Endometrial microvascular endothelial cells (primary cell): ENCODE data around the gene GPS1. TPM values are rescaled to one million over a fixed set of nuclear protein-coding genes. Genes with fewer than 3 reads are reported as not detected.

Source experiments
- in situ Hi-C: cut with HindIII; loops from 2 replicates; pipeline ENCODE4 v1.10.0; 2017; ENCODE audit warnings: low sequenced_read_pairs, low pct_unique_long_range_greater_than_20kb; ENCODE audit errors: inconsistent ontology term
- total RNA-seq: library from RNA; depleted of rRNA; stranded (reverse); fragments of >200 nt; gene quantifications from one replicate; pipeline ENCODE4 v1.2.3, GENCODE V29; 2015; ENCODE audit errors: inconsistent ontology term

The GPS1 gene
- total RNA-seq, 1 donor from 2014 or later, result 140 TPM

- in situ Hi-C loops, result no loop called here
Measured at GRCh38 chr17:82013341-82013740, 38.4 kb upstream of the GPS1 start.

- in situ Hi-C loops, result no loop called here
Measured at GRCh38 chr17:82013772-82014321, 37.9 kb upstream of the GPS1 start.

- in situ Hi-C loops, result no loop called here
Measured at GRCh38 chr17:82014432-82014831, 37.3 kb upstream of the GPS1 start.

- in situ Hi-C loops, result no loop called here
Measured at GRCh38 chr17:82014971-82015310, 36.8 kb upstream of the GPS1 start.

- in situ Hi-C loops, result no loop called here
Measured at GRCh38 chr17:82015311-82015971, 36.3 kb upstream of the GPS1 start.

- in situ Hi-C loops, result no loop called here
Measured at GRCh38 chr17:82016061-82016874, 35.4 kb upstream of the GPS1 start.

- in situ Hi-C loops, result no loop called here
Measured at GRCh38 chr17:82016875-82017459, 34.7 kb upstream of the GPS1 start.

- in situ Hi-C loops, result no loop called here
Measured at GRCh38 chr17:82017612-82018151, 34.0 kb upstream of the GPS1 start.

GRCh38 chr17:82018152-82018988, 33.3 kb upstream of the GPS1 start:
- in situ Hi-C loops, result no loop called here

GRCh38 chr17:82018989-82019689, 32.6 kb upstream of the GPS1 start:
- in situ Hi-C loops, result no loop called here

GRCh38 chr17:82019690-82020571, 31.8 kb upstream of the GPS1 start:
- in situ Hi-C loops, result no loop called here

GRCh38 chr17:82020572-82021106, 31.1 kb upstream of the GPS1 start:
- in situ Hi-C loops, result no loop called here

GRCh38 chr17:82021107-82021899, 30.4 kb upstream of the GPS1 start:
- in situ Hi-C loops, result no loop called here

- in situ Hi-C loops, result no loop called here
Measured at GRCh38 chr17:82021900-82022309, 29.8 kb upstream of the GPS1 start.

- in situ Hi-C loops, result no loop called here
Measured at GRCh38 chr17:82022310-82022980, 29.3 kb upstream of the GPS1 start, which contains the start of gene CENPX. CENPX (minus strand) TSS chr17:82022878; CDS start chr17:82022861, 17 bp downstream.

- in situ Hi-C loops, result no loop called here
Measured at GRCh38 chr17:82022981-82023446, 28.7 kb upstream of the GPS1 start, which contains the start of gene LRRC45. LRRC45 (plus strand) TSS chr17:82023305; CDS start chr17:82023644, 339 bp downstream.
